ENCODE results near the gene PTPRZ1.

The PTPRZ1 gene

DNA sequence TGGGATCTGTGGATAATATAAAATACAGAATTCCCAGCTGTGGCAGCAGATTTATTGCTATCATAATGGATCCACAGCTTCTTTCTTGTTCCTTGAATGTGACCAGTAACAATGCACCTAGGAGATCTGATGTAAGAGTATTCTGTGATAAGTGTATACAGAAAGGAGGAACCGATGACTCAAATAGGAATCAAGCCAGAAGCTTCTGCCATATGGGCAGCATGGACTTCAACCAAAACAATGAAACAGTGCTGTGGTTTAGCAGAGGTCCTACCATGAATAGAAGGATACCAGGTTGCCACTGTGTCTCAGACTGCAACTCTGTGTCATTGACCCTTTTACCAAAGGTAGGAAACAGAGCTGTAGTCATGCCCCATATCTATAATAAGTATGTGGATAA is 81.8 kb downstream of the PTPRZ1 start:
- no peak for DNase-seq

DNA sequence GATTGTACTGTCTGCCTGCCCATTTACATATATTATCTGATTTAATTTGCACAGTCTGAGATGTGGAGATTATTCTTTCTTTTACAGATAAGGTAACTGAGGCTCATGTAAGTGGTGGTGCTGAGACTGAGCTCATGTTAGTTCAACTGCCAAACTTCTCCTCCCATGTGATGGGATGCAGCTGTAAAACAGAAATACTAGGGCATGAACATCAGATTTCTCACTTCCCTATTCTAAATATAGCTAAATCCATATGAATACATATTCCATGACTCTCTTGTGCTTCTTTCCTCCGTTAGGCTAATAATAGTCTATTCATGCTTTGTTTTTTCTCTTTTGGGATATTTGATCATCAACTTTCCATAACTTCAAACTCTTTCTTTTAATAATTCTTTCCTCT is 84.7 kb downstream of the PTPRZ1 start:
- no peak for DNase-seq

DNA sequence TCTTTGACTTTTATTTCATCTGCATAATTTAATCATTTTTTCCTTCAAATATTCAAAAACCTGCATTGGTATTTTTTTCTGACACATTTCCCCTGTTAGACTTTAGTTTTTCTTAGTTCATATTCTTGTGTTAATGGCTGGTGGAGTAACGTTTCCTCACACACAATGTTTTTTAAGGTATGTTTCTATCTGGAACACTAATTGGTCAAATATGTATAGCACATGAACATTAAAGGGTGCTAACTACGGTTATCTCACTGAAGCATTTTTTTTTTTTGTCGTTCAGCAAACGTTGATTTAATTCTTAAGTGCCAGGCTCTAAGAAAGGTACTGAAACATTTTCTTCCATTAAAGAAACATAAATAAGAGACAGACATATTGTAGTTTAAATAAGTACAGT is 87.7 kb downstream of the PTPRZ1 start:
- DNase-seq, result no peak

DNA sequence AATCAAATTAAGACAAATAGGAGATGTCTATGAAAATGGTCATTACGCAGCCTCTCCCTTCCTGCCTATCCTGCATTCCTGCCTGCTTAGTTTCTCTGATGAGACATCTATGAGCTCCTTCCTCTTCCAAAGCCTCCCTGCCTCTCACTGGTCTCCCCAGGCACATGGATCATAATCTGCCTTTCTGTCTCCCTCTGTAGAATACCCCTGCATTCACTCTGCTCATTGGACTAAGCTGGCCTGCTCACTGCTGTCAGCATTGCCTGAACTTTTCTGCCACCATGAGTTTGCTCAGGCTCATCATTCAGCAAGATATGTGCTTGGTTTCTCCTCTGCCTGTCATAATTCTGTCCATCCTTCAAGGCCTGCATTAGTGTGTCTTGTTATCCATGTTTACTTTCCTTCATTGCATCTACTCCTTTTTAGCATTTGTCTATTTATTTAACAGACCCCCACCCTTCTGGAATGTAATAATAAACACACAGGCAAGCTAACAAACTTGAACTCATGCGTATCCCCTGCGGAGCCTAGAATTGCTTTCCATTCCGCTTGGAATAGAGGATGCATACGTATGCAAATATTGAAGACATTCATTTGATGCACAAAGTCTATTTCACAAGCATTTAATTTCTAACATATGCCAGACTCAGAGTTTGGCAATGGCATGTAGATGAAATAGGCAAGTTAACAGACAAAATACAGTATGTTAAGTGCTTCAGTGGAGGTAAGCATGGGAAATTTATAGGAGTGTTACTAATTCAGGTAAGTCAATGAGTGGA is 88.3 kb downstream of the PTPRZ1 start:
- no peak for DNase-seq

DNA sequence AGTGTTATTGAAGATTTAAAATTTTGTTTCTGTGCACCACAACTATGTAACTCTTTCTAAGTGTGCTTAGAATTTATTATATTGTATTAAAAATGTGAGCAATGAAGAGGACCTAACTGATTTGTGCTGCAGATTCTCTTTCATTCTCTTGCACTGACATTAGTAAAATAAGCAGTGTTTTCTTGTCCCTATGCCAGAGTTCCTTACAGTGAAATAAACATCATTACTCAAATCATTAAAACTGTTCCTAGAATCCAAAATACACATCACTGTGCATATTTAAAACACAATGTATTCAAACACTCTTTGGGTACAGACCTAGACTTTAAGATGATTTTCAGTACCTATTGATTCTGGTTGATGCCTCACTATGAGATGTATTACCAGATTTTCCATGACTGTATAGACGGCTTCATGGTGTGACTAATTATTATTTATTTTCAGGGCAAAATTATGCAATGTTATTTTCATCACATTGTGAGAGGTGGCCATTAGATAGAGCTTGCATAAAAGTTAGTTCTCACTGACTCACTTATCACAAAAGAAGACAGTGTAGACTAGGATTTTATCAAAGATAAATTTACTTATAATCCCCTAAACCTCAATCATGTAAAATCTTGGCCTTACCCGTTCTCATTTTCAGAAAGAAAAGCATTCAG is 93.4 kb downstream of the PTPRZ1 start:
- no peak for DNase-seq

DNA sequence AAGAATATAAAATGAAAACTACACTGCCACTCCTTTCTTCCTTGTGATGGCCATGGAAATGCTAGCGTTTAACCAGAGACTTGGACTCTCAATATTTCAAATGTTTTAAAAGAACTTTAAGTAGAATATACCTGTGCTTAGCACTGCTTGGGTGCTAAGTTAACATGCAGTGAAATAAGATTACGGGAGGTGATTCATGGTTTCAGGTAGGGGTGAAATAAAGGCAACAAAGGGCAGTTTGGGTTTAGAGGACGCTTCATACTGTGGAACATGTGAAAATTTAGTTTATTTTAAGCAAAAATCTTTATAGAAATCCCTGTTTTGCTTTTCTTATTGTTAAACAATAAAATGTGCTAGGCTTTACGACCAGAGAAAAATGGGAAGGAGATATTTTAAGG is 94.0 kb downstream of the PTPRZ1 start:
- no peak for DNase-seq

DNA sequence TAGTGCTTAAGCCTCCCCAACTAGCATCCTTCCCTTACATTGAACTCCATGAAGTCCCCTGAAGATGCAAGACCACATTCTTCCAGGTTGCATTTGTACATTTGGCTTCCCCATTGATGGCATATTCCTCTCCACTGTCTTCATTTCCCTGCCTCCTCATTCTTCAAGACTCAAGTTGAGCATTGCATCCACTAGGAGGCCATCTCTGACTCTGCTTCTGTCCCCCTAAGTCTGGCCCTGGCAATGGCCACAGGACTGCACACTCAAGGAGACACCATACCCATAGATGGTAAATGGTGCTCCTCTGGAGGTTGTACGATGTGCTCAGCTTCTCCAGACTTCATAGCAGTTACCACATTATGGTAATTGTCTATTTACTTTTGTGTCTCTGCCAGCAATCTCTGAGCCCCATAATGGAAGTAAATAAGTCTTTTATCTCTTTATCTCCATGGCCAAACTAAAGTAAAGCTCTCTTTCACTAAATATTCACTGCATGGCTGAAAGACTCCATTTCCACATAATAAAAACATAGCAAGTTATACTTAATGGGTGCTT is 112.6 kb downstream of the PTPRZ1 start:
- no peak for DNase-seq

DNA sequence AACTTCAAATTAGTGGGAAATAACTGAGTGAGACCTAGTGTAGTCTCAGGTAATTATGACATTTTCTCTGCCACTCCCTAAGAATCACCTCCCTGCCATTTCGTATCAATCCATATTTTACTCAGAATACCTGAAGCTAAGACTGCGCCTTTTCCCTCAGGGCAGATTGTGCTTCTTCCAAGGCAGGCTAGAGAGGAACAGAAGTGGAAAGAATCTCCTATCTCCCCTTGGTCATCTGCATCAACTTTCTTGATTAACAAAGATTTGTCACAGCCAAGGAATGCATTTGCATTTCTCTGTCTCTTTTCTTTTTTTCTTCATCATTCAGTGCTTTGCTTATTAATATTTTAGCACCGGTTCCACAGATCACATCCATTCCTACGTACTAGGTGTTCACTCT is 119.1 kb downstream of the PTPRZ1 start:
- no peak for DNase-seq

DNA sequence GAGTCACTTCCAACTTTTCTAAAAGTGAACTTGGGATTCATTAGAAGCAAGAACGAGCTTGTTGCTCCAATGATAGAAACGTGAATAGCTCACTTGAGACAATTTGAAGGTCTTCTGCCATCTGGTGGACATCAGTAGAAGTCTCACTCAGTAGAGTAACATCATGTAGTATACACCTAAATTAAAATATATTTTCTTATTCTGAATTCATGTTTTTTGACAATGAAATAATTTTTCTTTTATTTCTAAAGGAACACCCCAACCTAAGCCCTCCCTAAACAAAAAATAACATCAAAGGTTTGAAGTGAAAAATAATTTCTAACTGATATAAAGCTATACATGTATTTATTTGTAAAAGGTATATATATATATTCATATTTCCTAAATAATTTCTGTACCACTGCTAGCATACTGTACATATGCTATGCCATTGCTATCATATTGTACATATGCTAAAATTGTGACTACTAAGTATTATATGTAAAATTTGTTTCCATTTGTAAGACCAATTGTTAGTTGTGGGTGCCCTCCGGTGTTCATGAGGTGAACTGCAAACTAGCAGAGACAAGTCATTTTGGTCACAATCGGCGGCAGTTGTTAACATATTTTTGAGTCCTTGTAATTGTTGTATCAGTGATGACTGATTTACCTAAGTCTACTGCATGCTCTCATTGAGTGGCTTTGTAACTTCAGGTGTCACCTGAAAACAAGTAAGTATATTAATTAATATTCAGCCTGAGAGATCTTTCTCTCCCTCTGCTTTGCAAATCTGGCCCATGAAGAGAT is 121.9 kb downstream of the PTPRZ1 start:
- no peak for DNase-seq

DNA sequence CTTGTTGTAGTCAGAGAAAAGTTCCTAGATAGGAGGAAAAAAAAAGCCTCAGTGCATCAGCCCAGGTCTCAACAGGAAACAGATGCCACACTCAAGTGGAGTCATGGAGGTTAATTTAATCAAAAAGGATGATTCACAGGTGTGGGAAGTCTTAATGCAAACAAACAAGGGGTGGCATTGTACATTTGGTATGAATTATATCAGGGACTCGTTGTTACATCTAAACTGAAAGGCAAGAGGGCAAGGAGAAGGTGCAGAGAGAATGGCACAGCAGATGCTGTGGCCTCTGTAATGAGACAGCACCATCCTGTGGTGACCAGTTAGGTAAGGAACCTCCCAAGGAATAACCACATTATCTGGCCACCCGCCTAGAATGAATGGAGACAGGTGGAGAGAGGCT is 133.7 kb downstream of the PTPRZ1 start:
- no peak for DNase-seq

DNA sequence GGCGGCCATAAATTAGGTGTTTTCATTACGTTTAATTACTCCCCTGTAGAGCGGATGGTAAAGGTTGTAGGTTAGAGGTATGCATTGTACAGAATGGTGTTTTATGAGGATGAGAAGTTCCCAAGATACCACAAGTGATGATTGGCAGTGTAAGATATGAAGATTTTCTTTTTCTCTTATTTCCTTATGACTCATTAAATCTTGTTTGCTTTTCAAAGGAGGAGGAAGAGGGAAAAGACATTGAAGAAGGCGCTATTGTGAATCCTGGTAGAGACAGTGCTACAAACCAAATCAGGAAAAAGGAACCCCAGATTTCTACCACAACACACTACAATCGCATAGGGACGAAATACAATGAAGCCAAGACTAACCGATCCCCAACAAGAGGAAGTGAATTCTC is 137.2 kb downstream of the PTPRZ1 start:
- no peak for DNase-seq

DNA sequence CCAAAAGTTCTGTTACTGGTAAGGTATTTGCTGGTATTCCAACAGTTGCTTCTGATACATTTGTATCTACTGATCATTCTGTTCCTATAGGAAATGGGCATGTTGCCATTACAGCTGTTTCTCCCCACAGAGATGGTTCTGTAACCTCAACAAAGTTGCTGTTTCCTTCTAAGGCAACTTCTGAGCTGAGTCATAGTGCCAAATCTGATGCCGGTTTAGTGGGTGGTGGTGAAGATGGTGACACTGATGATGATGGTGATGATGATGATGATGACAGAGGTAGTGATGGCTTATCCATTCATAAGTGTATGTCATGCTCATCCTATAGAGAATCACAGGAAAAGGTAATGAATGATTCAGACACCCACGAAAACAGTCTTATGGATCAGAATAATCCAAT is 140.1 kb downstream of the PTPRZ1 start:
- no peak for DNase-seq

DNA sequence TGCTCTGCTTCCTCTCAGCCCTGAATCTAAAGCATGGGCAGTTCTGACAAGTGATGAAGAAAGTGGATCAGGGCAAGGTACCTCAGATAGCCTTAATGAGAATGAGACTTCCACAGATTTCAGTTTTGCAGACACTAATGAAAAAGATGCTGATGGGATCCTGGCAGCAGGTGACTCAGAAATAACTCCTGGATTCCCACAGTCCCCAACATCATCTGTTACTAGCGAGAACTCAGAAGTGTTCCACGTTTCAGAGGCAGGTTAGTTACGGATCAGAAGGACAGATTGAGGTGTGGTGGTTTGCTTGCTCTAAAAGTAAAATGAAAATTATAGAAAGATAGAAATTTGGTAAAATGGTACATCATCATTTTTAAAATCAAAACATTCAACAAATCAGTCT is 140.7 kb downstream of the PTPRZ1 start:
- no peak for DNase-seq

DNA sequence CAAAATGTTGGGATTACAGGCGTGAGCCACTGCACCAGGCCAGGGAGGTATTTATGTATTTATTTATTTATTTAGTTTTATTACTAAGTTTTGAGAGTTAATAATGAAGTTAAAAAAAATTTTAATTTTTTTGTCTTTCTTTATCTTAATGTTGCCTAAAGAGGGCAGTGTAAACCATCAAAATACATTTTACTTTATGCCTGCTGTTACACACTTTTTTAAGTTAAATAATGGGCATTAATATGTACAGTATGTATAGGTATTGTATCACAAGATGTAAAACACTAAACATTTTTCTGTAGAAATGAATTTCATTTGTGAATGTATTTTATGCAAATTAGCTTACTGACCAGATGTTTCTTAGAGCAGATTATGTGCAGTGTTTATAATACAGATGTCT is 141.7 kb downstream of the PTPRZ1 start:
- no peak for DNase-seq

DNA sequence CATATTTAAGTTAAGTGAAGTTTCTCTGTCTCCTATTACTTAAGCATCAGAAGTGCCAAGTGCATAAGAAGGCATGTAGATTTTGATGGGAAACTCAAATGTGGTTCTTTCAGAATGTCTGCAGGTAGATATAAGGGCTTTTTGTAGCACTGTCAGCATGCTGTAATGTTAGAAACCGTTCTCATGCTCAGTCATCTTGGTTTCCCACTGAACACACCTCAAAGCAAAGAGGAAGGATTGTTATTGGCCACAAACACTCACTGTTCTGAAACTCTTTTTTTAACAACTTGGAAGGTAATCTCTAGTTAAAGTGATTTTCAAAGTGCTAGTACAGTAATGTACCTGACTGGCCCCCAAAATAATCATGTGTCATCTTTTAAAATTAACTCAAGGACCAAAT is 145.1 kb downstream of the PTPRZ1 start:
- DNase-seq, result no peak

DNA sequence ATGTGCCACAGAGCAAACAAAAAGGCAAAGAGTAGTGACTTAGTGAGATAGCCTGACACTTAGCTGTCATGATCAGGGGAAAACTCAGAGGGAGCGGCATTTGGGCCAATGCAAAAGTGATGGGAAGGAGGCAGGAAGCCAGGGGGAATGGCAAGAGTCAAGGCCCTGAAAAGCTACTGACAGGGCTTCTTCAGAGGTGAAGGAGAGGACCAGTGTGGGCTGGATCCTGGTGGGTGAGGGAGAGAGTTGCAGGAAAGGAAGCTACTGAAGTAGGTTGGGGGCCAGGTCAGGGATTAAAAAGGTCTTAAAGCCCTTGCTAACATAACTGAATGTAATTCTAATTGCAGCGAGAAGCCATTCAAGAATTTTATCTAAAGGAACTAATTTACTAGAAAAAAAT is 154.1 kb downstream of the PTPRZ1 start:
- no peak for DNase-seq

DNA sequence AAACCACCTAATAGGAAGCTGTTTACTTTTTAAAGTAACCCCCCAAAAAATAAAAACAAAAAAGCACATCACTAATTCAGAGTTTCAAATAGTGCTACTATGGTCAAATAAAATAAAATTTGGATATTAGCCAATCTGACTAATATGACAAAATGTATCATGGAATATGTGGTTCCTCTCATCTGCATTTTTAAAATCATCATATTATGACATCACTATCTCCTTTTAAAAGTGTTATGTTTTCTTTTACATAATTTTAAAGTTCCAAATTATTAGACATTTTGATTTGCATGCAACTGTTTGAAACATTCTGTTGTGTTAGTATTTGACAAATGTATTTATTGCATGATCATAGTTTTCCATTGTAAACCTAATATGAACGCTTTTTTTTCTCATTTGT is 160.7 kb downstream of the PTPRZ1 start:
- DNase-seq, result no peak

DNA sequence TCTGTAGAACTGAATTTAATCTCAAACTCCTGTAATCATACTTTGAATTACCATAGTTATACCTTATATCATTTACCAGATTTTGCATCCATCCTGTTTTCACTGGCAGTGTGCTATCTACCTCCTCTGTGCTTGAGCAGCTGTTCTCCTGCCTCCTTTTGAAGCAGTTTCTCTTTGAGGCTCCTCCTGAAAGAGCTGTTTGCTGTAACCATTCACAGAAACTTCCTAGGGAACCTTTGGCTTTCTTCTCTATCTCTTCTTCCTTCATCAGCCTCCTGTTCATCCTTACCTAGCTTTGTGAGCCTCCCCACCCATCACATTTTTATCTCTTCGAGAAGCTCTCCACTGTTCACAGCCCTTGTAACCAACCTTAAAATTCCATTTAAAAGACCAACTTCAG is 162.9 kb downstream of the PTPRZ1 start:
- no peak for DNase-seq

DNA sequence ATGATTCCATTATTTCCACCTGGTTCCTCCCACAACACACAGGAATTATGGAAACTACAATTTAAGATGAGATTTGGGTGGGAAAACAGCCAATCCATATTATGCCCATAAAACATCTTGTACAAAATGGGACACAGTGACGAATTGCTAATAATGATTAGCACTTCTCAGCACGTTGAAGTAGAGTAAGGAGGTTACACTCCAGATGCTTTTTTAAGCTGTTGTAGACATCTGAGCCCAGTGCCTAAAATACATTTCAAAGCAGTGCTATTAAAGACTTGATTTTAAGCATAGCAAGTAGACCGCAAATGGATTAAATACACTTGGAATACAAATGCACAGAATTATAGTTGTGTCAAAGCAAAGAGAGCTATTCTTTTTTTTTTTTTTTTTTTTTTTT is 165.2 kb downstream of the PTPRZ1 start:
- DNase-seq, result no peak

DNA sequence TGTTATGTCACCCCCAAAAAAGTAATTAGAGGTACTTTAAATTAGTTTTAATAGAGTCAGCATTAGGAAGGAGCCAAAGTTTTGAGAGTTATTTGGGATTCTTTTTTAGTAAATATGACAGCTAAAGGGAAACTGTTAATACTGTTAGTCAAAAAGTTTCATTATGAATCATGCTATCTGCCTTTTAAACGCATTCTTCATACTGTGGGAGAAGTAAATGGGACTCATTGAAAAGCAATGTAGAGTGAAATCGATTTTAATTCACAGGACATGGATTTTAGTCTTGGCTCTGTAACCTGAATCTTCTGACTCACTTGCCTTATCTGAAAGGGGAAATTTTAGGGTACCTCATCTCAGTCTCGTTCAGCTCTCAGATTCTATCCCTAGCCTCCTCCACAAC is 165.9 kb downstream of the PTPRZ1 start:
- no peak for DNase-seq

DNA sequence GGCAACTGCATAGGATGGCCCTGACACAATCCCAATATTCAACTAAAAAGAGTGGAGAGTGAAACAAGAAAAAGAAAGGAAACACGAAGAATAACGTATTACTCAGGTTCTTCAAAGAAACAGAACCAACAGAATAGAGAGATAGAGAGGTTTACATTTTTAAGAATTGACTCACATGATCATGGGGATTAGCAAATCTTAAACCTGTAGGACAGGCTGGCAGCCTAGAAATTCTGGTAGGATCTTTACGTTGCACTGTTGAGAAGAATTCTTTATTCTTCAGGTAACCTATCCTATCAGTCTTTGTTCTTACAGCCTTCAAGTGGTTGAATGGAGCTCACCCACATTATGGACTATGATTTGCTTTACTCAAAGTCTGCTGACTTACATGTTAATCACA is 167.2 kb downstream of the PTPRZ1 start:
- DNase-seq, result no peak

DNA sequence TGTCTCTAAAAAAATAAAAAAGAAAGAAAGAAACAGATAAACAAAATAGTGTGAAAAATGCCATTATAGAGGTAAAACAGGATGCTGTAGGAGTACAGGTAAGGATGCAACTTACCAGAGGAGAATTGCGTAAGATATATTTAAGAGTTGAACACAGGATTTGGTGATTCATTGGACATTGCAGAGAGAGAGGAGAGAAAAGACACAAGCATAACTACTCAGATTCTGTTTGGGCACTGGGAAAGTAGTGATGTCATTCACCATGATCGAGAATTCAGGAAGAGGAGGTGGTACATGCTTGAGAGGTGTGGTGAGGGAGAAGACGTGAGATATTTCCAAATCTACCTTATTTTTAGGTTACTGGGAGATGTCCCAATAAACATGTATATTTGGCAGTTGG is 173.4 kb downstream of the PTPRZ1 start:
- no peak for DNase-seq

DNA sequence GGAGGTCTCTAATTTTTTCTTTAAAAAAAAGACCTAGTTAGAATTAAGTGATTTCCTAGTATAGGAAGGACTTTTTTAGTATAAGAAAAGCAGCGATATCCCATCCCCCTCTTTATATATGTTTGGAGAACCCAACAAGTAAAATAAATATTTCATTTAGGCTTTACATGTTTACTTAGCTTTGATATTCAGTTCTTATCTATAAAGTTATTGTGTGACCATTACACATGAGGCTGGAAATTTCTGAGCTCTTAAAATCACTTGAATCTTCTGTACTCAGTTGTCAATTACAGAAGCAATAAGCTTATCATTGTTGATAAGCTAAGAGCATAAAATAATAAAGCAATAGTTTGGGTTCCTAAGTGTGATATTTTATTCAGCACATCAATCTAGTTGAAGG is 181.4 kb downstream of the PTPRZ1 start:
- no peak for DNase-seq

Data from right kidney (tissue), 1 donor.